Esophagus muscularis mucosa (tissue), 4 donors: ENCODE data around the gene PLA2G4D.

Experiments used
- CTCF ChIP-seq, 3 experiments: fragments of 200-600 bp in 2 of 3; fragments of 450-650 bp in 1 of 3; sonication (generic) in 2 of 3; IDR thresholded peaks; one replicate each; pipeline ENCODE4 v1.5.1; 2017 to 2019; ENCODE audit warnings: antibody characterized with exemption in 3 of 3, mild to moderate bottlenecking in 2 of 3, moderate library complexity in 1 of 3
- EP300 ChIP-seq: sonication (generic); formaldehyde crosslinking; IDR thresholded peaks from one replicate; pipeline ENCODE4 v1.6.1; 2017; ENCODE audit warnings: antibody characterized with exemption
- POLR2A ChIP-seq: fragments of 450-650 bp; IDR thresholded peaks from one replicate; pipeline ENCODE4 v1.6.1; 2017; ENCODE audit warnings: antibody characterized with exemption, moderate library complexity, mild to moderate bottlenecking, low read depth

- TF ChIP-seq POLR2A (no peak), CTCF (IDR thresholded peaks at IDR 0.05) (no peak), EP300 (no peak)
Measured at GRCh38 chr15:42121682-42122081, 27.3 kb upstream of the PLA2G4D start.
